HG02970 (cell line): ENCODE measurements around the gene BCL2.
"Not testable (repeated sequence)": the region's sequence is repeated elsewhere in the genome, so short reads cannot be mapped to it uniquely, and the experiment has no call there.

Source experiments
- ATAC-seq: cut with Tn5 transposase; IDR thresholded peaks from one replicate; pipeline ENCODE4 v1.9.1; 2021; ENCODE audit warnings: mild to moderate bottlenecking, moderate library complexity, moderate number of reproducible peaks; ENCODE audit not compliant: unreplicated experiment, low FRiP score

The BCL2 gene

GRCh38 chr18:63319383-63320122, at the start of gene BCL2:
Gene BCL2, minus strand, starts transcription at chr18:63319769.
- peak; percentile 8 for ATAC-seq

- ATAC-seq: no peak
These were observed 49.0 kb upstream of the BCL2 start for GRCh38 chr18:63368611-63369010.

- peak; percentile 82 for ATAC-seq
These were observed 47.7 kb upstream of the BCL2 start, which contains the start of gene KDSR for GRCh38 chr18:63367053-63367953. Gene KDSR, minus strand, starts transcription at chr18:63367206. Its CDS starts 88 bp downstream, at chr18:63367118.

- peak; percentile 8 for ATAC-seq
These were observed 46.9 kb upstream of the BCL2 start for GRCh38 chr18:63366213-63367052.

GRCh38 chr18:63365876-63366212, 46.3 kb upstream of the BCL2 start:
- ATAC-seq: no peak

- no peak for ATAC-seq
These were observed 44.4 kb upstream of the BCL2 start for GRCh38 chr18:63363951-63364350.

GRCh38 chr18:63363420-63363819, 43.9 kb upstream of the BCL2 start:
- not testable (repeated sequence) for ATAC-seq

GRCh38 chr18:63356272-63356896, 36.8 kb upstream of the BCL2 start:
- no peak for ATAC-seq

GRCh38 chr18:63350230-63350629, 30.7 kb upstream of the BCL2 start:
- ATAC-seq: no peak

- no peak for ATAC-seq
These were observed 29.1 kb upstream of the BCL2 start for GRCh38 chr18:63348508-63349136.

- no peak for ATAC-seq
These were observed 27.1 kb upstream of the BCL2 start for GRCh38 chr18:63346480-63347183.

GRCh38 chr18:63346031-63346430, 26.5 kb upstream of the BCL2 start:
- no peak for ATAC-seq

- ATAC-seq: no peak
These were observed 25.3 kb upstream of the BCL2 start for GRCh38 chr18:63344918-63345317.

- ATAC-seq: no peak
These were observed 24.7 kb upstream of the BCL2 start for GRCh38 chr18:63344263-63344662.

GRCh38 chr18:63342206-63342605, 22.6 kb upstream of the BCL2 start:
- no peak for ATAC-seq

GRCh38 chr18:63339920-63340484, 20.4 kb upstream of the BCL2 start:
- ATAC-seq: no peak

GRCh38 chr18:63336366-63337099, 17.0 kb upstream of the BCL2 start:
- no peak for ATAC-seq

- ATAC-seq: no peak
These were observed 11.5 kb upstream of the BCL2 start for GRCh38 chr18:63331105-63331504.
